ENCODE data around the gene UBE2J2. TPM values are rescaled to one million over a fixed set of nuclear protein-coding genes. Genes with fewer than 3 reads are reported as not detected.
A peak's percentile ranks its signal among the peaks of the same experiment; 100 is the strongest.

UBE2J2 gene
- total RNA-seq, 1 donor from 2014 or later = 50.5 TPM

DNA sequence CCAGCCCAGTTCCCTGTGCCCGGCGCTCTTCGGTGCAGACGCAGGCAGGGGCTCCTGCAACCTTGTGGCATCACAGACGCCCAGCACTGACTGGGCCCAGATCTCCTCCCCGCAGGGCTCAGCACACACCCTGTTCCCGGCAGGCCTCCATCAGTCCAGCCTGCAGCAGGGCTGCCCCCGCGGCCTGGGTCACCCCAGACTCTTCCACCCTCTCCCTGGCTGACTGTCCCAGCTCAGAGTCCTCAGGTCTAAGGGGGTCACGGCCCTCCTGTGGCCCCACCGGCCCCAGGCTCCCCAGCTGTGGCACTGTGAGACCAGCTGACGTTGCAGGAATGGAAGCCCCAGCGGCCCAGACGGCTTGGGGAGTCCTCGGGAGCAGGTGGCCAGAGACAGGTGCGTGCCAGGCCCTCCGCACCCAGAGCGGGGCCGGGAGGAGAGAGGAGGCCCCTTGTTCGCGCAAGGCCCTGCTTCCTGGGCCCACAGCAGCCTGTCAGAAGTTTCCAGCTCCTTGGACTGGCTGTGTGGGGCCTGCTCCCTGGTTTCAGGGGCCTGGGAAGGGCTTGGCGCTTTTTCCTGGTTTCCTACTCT is 37.4 kb downstream of the UBE2J2 start:
- DNase-seq (ENCODE audit: low spot score) (no peak), ATAC-seq (no peak)
- intact Hi-C loops (cut with DNase I) = no loop called here

DNA sequence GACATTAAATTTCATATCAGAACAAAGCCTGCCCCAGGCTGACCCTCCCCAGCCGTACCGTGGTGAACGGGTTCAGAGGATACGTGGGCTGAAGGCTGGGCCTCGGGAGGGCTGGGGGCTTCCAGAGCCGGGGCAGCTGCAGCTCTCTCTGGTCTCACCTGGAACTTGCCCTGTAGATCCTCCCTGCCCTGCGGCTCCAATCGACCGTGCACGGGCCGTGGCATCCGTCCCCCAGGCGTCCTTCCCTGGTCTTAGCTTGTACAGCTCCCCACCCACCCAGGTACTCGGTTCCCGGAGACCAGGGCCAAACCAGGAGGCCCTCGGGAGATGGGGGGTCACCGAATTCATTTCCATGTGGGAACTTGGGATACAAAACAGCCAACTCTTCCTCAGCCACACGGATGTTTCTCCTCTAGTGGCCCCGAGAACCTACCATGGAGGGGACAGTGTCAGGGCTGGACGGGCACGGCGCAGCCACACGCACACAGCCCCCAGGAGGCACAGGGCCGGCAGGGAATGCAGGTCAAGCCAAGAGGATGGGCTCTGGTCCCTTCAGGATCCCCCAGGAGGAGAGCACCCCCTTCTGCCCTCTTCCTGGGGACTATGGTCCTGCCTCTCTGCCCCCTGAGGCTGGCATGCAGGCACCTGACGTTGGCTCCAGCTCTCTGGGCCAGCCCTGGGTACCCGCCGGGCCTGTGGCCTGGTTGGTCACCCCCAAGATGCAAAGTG is 38.5 kb downstream of the UBE2J2 start:
- ATAC-seq = no peak
- intact Hi-C loops (cut with DNase I) = no loop called here
- DNase-seq (ENCODE audit: low spot score) = no peak

DNA sequence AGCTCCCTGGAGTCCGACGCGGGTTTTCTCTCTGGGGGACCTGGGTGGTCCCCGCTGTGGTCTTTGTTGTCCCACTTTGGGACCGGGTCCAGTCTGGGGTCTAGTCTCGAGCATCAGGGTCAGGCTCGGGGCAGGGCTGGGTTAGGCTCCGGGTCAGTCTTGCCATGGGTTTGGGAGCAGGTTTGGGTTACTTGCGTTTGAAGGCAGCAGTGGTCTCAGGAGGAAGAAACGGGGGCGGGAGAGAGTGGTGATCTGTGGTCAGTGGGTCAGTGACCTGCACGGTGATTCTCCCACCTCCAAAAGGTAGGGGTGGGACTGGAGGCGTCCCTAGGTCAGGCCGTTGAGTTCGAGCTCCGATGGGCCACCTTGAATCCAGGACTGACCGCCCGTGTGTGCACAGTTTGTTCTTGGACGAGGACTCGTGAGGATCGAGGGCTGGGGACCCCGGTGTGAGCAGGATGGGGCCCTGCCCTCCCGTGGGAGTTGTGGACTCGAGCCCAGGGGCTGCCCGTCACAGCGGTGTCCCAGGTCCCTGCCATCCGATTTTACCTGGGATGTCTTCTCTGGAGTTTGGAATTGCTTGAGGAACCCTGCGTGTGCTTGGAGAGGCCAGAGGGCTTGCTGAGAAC is 39.4 kb downstream of the UBE2J2 start:
- ATAC-seq = no peak
- intact Hi-C loops (cut with DNase I) = no loop called here
- no peak for DNase-seq (ENCODE audit: low spot score)

DNA sequence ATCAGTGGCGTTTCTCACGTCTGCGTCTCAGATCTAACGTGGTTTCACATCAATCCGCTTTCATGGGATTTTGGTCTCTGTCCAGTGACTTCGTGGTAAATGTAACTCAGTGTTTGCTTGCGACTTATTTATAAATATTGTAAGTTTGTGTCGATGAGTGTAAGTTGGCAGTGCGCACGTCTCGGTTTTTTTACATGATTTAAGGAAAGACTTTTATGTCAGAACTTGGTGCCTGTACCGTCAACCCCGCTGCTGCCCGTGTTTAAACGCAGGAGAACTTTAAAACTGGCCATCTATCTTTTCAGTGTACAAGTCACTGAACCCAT is 40.1 kb downstream of the UBE2J2 start:
- ATAC-seq (no peak), DNase-seq (ENCODE audit: low spot score) (no peak)
- intact Hi-C loops (cut with DNase I) = no loop called here

DNA sequence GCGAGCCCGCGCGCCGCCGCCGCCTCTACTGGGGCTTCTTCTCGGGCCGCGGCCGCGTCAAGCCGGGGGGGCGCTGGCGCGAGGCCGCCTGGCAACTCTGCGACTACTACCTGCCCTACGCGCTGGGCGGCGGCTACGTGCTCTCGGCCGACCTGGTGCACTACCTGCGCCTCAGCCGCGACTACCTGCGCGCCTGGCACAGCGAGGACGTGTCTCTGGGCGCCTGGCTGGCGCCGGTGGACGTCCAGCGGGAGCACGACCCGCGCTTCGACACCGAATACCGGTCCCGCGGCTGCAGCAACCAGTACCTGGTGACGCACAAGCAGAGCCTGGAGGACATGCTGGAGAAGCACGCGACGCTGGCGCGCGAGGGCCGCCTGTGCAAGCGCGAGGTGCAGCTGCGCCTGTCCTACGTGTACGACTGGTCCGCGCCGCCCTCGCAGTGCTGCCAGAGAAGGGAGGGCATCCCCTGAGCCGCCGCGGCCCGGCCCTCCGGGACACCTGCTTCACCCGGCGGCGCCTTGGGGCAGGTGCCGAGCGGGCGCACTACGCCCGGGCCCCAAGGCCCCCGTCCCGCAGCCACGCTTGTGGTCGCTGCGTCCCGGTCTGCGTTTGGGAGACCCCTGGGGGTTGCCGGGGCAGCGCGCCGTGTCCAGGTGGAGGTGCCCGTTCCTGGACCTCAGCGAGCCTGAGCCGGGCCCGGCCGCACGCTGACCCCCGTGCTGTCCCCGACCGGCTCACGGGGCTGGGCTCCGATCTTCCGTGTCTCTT is 40.7 kb downstream of the UBE2J2 start:
- intact Hi-C loops (cut with DNase I) = no loop called here
- DNase-seq (ENCODE audit: low spot score) (no peak), ATAC-seq (no peak)

DNA sequence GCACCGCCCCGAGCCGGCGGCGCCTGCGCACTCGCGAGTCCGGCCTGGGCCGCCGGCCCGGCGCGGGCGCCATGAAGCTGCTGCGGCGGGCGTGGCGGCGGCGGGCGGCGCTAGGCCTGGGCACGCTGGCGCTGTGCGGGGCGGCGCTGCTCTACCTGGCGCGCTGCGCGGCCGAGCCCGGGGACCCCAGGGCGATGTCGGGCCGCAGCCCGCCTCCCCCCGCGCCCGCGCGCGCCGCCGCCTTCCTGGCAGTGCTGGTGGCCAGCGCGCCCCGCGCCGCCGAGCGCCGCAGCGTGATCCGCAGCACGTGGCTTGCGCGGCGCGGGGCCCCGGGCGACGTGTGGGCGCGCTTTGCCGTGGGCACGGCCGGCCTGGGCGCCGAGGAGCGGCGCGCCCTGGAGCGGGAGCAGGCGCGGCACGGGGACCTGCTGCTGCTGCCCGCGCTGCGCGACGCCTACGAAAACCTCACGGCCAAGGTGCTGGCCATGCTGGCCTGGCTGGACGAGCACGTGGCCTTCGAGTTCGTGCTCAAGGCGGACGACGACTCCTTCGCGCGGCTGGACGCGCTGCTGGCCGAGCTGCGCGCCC is 41.4 kb downstream of the UBE2J2 start, which contains the start of gene B3GALT6:
Gene B3GALT6, plus strand, starts transcription at position 30 of the 588 bp plus-strand sequence. Its CDS starts 42 bp downstream, at position 72.
- ATAC-seq (no peak), DNase-seq (ENCODE audit: low spot score) (peak; percentile 74)
- intact Hi-C loops (cut with DNase I) = no loop called here

DNA sequence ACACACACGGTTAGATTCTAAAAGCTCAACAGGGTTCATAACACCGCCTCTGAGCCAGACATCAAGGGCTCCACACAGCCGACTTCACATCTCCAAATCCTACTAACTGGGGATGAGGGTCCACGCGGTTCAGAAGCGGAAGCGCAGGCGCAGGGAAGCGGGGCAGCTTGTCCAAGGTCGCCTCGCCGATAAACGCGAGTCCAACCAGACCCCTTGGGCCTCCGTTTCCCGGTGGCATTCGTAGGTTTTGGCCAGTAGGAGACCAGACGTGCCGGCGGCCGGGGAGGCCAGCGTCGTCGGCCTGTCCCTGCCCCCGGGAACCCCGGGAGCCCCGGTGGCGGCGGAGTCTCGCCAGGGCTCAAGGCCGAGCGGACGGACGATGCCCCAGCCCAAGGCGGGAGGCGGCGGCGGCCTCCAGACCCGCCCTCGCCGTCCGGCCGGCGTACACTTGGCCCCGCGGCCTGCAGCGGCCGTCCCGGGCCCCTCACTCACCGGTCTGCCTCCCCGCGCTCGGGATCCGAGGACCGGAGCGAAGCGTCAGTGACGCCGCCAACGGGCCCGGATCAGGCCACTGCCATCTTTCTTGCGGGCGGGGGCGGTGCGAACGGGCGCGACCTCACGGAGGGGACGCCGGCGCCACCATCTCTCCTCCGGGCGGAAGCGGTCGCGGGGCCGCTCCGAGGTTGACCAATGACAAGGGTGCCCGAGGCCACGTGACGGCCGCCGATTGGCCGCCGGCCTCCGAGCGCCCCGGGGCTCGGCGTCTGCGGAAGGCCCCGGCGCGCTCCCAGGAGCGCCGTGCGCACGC is 42.0 kb downstream of the UBE2J2 start, which contains the start of gene SDF4:
Gene SDF4, minus strand, starts transcription at position 602 of the 808 bp plus-strand sequence. CDS start 3,229 bp downstream, outside the sequence.
- intact Hi-C loops (cut with DNase I) = no loop called here
- peak; percentile 98 for DNase-seq (ENCODE audit: low spot score)
- ATAC-seq = peak; percentile 98

DNA sequence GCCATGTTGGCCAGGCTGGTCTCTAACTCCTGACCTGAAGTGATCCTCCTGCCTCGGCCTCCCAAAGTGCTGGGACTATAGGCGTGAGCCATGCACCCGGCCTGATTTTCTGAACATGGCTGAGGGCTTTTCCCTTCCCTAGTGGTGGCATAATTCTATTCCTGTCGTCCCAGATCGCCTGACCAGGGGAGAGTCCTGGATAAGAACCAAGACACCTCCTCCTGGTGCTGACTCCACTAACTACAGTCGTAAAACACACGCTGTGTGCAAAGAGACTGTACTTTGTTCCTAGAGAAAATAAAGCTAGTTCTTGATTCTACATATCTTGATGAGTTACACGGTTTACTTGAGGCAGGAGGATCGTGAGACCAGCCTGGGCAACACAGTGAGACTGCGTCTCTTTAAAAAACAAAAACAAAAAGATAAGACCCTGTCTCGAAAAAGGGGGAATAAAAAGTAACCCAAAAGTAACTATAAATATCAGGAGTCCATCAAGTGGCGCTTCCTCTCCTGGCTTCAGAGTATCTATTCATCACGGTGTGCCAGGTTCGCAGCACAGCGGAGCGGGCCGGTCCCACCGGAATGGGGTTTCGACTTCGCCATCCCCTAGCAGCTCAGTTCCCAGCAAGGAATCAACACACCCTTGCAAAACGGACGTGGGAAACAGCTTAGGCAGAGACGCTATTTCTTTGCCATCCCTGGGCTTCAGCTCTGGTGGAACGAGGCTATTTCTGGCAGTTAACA is 42.8 kb downstream of the UBE2J2 start:
- intact Hi-C loops (cut with DNase I) = no loop called here
- no peak for DNase-seq (ENCODE audit: low spot score)
- no peak for ATAC-seq

DNA sequence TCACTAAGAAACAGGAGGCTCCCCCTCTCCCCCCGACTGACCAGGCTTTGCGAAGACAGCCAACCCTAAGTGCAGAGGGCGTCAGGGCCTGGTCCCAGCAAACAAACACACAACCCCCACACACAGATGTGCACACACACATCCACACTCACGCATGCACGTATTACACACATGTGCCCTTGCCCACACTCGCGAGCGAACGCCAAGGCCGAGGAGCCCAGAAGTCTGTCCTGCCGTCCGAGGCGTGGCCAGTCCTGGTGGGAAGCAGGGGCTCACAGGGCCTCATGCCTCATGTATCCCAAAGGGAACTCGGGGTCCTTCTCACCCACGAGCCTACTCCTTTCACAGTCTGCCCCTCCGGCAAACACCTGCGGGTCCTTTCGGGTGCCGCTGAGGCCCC is 43.9 kb downstream of the UBE2J2 start:
- no peak for DNase-seq (ENCODE audit: low spot score)
- intact Hi-C loops (cut with DNase I) = no loop called here
- no peak for ATAC-seq

DNA sequence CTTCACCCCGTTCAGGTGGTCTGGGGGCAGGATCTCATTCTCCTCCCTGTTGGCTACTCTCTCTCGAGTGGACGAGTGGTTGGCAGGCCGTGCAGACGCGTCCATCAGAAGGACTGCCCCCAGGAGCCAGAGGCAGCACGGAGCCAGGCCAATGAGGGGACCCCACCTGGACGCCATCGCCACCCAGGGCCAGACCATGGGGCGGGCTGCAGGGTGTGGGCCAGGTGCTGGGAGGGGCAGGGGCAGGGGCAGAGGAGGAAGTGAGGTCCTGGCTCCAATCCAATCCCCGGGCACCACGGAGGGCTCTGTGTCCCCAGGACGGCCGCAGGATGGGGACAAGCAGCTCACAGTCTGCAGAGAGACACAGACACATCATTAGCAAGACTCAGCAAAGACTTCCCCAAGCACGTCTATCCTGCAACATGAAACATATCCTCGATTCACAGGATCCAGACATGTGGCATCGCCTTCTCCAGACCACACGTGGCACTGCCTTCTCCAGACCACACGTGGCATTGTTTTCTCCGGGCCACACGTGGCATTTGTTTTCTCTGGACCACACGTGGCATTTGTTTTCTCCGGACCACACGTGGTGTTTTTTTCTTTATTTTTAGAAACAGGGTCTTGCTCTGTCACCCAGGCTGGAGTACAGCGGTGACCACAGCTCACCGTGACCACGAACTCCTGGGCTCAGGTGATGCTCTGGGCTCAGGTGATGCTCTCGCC is 44.9 kb downstream of the UBE2J2 start:
- DNase-seq (ENCODE audit: low spot score) (no peak), ATAC-seq (no peak)
- intact Hi-C loops (cut with DNase I) = no loop called here

DNA sequence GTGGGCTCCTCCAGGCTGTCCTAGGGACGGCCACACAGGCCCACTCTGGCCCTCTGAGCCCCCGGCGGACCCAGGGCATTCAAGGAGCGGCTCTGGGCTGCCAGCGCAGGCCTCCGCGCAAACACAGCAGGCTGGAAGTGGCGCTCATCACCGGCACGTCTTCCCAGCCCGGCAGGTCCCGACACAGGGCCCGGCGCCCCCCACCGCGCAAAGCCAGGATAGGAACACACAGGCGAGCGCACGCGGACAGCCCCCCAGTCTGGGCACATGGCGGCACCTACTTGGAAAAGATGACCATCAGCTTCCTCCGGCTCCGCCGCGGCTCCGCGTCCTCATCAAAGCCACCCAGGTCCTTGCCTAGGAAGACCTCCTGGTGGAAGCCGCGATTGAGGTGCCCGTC is 45.5 kb downstream of the UBE2J2 start:
- no peak for DNase-seq (ENCODE audit: low spot score)
- ATAC-seq = no peak
- intact Hi-C loops (cut with DNase I) = no loop called here

DNA sequence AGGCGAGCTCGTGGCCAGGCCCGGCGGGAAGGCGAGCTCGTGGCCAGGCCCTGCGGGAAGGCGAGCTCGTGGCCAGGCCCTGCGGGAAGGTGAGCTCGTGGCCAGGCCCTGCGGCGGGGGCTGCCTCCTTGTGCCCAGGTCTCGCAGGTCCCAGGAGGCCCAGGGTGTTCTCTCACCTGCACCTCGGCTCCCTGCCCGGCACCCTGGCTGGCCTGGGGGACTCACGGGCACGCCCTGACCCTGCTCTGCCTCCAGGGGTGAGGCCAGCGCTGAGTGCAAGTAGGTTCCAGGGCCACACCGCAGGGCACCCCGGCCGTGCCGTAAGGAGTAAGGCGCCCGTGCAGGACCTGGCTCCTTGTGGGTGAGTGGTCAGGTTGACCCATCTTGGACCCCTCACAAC is 46.3 kb downstream of the UBE2J2 start:
- DNase-seq (ENCODE audit: low spot score) = no peak
- intact Hi-C loops (cut with DNase I) = no loop called here

DNA sequence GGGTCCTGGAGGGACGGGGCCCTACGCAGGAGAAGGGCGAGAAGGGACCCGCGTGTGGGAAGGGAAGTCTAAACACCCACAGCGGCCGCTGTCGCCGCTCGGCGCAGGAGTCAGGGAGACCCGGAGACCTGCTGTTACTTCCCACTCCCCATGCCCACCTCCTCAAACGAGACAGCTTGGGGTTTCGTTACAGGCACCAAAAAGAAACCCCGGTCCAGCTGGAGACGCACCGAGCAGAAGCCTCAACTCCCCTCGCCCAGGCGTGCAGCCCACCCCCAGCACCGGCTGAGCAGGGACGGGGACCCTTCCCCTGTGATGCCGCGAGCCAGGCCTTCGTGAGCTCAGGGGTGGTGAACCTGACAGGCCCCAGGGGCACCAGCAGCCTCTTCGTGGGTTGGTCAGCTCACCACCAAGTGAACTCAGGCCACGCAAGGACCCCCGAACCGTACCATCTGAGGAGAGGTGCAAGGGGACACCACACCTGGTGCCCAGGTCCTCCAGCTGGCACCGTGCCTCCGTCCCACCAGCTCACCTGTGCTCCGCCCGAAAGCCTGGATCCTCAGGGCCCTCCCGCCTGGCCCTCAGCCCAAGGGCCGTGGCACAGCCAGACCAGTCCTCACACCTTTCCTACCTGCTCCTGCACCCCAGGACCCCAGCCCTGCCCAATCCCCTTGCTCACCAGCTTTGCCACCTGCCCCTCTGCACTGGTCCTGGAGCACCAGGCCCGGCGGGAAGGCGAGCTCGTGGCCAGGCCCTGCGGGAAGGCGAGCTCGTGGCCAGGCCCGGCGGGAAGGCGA is 46.9 kb downstream of the UBE2J2 start:
- DNase-seq (ENCODE audit: low spot score) (no peak), ATAC-seq (no peak)
- intact Hi-C loops (cut with DNase I) = no loop called here

More for the DNA sequence above, 46.3 kb downstream of the UBE2J2 start:
- no peak for ATAC-seq

DNA sequence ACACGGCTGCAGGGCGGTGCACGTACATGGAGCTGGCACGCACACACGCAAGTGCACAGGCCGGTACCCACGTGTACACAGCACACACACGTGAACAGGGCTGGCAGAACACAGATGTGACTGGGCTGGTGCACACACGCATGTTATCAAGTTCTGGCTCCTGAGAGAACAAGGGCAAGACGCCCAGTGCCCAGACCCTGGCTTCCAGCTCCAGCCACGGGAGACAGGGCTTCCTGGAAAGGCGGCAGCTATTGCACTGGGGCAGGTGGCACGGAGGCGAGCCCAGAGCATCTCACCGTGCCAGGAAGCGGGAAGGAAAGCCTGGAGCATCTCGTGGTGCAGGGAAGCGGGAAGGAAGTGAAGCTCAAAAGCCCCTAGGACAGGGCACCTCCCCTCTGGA is 47.7 kb downstream of the UBE2J2 start:
- intact Hi-C loops (cut with DNase I) = no loop called here
- ATAC-seq (no peak), DNase-seq (ENCODE audit: low spot score) (no peak)

DNA sequence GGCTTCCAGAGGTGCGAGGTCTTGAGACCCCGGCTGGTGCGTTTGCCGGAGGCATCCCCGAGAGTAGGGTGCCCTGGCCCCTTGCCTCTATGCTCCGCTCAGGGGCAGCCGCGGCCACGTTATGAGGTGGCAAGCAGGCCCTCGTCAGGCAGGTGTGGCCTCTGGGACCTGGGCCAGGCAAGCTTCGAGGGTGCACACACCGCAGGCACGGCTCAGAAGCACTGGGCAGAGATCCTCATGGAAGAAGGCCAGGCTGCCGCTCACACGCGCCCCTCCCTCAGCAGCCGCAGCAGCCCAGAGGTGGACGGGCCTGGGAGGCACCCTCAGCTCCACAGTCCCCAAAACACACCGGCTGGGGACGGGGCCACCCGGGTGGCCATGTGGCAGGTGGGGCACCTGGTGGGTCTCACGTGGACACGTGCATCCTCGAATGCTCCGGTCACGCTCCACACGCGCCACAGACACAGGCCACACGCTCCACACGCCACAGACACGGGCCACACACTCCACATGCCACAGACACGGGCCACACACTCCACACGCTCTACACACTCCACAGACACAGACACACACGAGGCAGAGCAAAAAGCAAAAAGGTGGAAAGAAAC is 48.3 kb downstream of the UBE2J2 start:
- DNase-seq (ENCODE audit: low spot score) = no peak
- intact Hi-C loops (cut with DNase I) = no loop called here
- no peak for ATAC-seq

DNA sequence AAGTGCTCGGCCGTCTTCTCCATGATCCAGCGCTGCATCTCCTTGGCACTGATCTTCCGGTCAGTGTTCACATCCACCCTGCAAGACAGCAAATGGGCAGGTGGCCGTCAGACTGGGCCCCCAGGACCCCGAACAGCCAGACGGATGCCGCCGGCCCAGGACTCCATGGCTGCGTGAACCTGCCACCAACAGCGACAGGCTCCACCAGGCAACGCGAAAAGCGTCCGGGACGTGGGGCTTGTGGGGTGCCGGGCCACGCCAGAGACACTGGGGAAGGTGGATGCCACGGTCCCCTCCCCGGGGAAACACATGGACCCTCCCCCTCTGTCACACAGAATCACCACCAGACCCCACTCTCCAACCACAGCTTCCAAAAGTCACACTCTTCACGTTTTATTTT is 49.8 kb downstream of the UBE2J2 start:
- DNase-seq (ENCODE audit: low spot score) = no peak
- no peak for ATAC-seq
- intact Hi-C loops (cut with DNase I) = no loop called here

All from sciatic nerve (tissue), 2 donors.